ENCODE data around the gene ACVR1B.

The ACVR1B gene

DNA sequence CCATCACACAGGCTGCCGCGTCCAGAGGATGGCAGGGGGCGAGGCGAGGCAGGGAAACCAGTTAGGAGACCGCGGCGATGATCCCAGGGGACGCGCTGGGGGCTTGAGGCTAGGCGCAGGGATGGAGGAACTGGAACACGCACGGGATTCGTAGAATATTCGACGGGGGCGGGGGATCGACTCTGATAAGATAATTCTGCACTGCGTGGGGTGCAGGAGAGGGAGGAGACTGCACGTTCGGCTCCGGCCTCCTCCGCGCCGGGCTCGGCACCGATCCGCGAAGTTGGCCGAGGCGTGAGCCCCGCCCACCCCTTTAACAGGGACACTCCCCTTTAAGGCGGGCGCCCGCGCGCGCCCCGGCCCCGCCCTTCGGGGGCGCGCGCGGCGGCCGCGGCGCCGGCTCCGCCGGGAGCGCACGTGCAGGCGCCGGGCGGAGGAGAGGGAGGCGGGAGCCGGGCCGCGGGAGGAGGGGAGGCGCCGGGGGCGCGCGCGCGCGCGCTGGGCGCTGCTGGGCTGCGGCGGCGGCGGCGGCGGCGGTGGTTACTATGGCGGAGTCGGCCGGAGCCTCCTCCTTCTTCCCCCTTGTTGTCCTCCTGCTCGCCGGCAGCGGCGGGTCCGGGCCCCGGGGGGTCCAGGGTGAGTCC lies at the start of gene ACVR1B:
TSS of gene ACVR1B (plus strand) at position 501 of the 644 bp plus-strand sequence. CDS start at position 546, 45 bp downstream.
- Histone ChIP-seq H3K36me3 (ENCODE audit: control insufficient read depth, insufficient read depth, low read length) (no peaks in the 10 kb centered on the region), H3K27me3 (replicated peaks; ENCODE audit: control insufficient read depth, insufficient read depth, low read length) (no peaks in the 10 kb centered on the region; the same call in 1 of the 2 replicates), H3K4me3 (replicated peaks; ENCODE audit: low read depth, low read length) (peak within 1 kb of the TSS; percentile 64)
- no peak for TF ChIP-seq CTCF (IDR thresholded peaks at IDR 0.05; ENCODE audit: insufficient read depth, low read length, poor library complexity, severe bottlenecking)
- peak; percentile 83 for DNase-seq (ENCODE audit: extremely low read depth, insufficient read length)

- Histone ChIP-seq H3K4me3 (replicated peaks; ENCODE audit: low read depth, low read length) (no peak overlapping the region), H3K27me3 (replicated peaks; ENCODE audit: control insufficient read depth, insufficient read depth, low read length) (peaks cover 3% of the 10 kb centered on the region), H3K36me3 (ENCODE audit: control insufficient read depth, insufficient read depth, low read length) (no peaks in the 10 kb centered on the region)
- TF ChIP-seq CTCF (IDR thresholded peaks at IDR 0.05; ENCODE audit: insufficient read depth, low read length, poor library complexity, severe bottlenecking) = no peak
- no peak for DNase-seq (ENCODE audit: extremely low read depth, insufficient read length)
Observed at GRCh38 chr12:51901881-51902280, 49.6 kb upstream of the ACVR1B start.

GRCh38 chr12:51904951-51905470 lies 46.5 kb upstream of the ACVR1B start:
- no peak for TF ChIP-seq CTCF (IDR thresholded peaks at IDR 0.05; ENCODE audit: insufficient read depth, low read length, poor library complexity, severe bottlenecking)
- no peak for DNase-seq (ENCODE audit: extremely low read depth, insufficient read length)
- peaks cover 1% of the 10 kb centered on the region for H3K27me3 ChIP-seq (replicated peaks; ENCODE audit: control insufficient read depth, insufficient read depth, low read length)
- no peak overlapping the region for H3K4me3 ChIP-seq (replicated peaks; ENCODE audit: low read depth, low read length)
- H3K36me3 ChIP-seq (ENCODE audit: control insufficient read depth, insufficient read depth, low read length) = no peaks in the 10 kb centered on the region

- Histone ChIP-seq H3K4me3 (replicated peaks; ENCODE audit: low read depth, low read length) (no peak overlapping the region), H3K27me3 (replicated peaks; ENCODE audit: control insufficient read depth, insufficient read depth, low read length) (peaks cover 1% of the 10 kb centered on the region), H3K36me3 (ENCODE audit: control insufficient read depth, insufficient read depth, low read length) (no peaks in the 10 kb centered on the region)
- no peak for DNase-seq (ENCODE audit: extremely low read depth, insufficient read length)
- no peak for TF ChIP-seq CTCF (IDR thresholded peaks at IDR 0.05; ENCODE audit: insufficient read depth, low read length, poor library complexity, severe bottlenecking)
Observed at GRCh38 chr12:51905471-51906429, 45.7 kb upstream of the ACVR1B start.

DNA sequence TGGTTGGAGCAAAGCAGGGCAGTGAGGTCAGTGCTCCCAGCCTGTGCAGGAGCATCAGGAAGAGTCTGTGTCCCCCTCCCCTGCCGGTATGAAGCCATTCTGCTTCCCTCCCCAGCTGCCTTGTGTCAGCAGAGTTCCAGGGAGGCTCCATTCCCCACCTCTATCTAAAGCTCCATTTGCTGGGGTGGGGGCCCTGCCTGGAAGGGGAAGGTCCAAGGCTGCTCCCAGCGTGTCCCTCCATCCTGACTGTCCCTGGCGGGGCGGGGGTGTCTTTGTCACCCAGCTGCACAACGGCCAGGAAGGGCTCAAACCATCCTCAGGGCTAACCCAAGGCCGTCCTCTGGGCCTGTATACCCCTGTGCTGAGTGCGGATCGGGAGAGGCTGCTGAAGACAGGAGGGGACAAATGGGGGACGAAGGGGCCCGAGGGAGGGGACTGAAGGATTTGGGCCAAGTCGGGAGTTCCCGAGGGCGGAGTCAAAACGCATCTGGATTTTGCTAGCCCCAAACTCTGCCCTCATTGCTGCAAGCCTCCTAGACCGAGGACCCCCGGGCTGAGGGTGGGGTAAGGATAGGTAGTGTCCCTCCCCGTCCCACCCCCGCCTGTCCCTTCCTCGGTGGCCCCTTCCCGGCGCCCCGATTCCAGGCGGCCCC lies 44.9 kb upstream of the ACVR1B start:
- TF ChIP-seq CTCF (IDR thresholded peaks at IDR 0.05; ENCODE audit: insufficient read depth, low read length, poor library complexity, severe bottlenecking) = no peak
- Histone ChIP-seq H3K36me3 (ENCODE audit: control insufficient read depth, insufficient read depth, low read length) (no peaks in the 10 kb centered on the region), H3K27me3 (replicated peaks; ENCODE audit: control insufficient read depth, insufficient read depth, low read length) (peaks cover 1% of the 10 kb centered on the region), H3K4me3 (replicated peaks; ENCODE audit: low read depth, low read length) (no peak overlapping the region)
- DNase-seq (ENCODE audit: extremely low read depth, insufficient read length) = no peak

Data from GM06990 (cell line).